Left lung (tissue), 10 donors: ENCODE data around the gene PCDH19. TPM values are rescaled to one million over a fixed set of nuclear protein-coding genes. Genes with fewer than 3 reads are reported as not detected.

ENCODE experiments used
- ATAC-seq: fragments of 200-7000 bp; cut with Tn5 transposase; one replicate; pipeline ENCODE4 v1.9.1; 2020; ENCODE audit warnings: moderate library complexity
- DNase-seq, 4 donors: peaks; one replicate each; pipeline ENCODE4 v3.0.0-alpha.2; 2013 to 2020
- H3K27ac ChIP-seq, 2 donors: fragments of 200-600 bp; sonication (generic) in 1 of 2; one replicate each; pipeline versions ENCODE4 v1.5.0 to v1.8.0; 2020 to 2021
- H3K27me3 ChIP-seq, 2 donors: fragments of 200-600 bp; sonication (generic) in 1 of 2; one replicate each; pipeline versions ENCODE4 v1.5.0 to v1.8.0; 2020 to 2021
- H3K36me3 ChIP-seq, 2 donors: fragments of 200-600 bp; sonication (generic) in 1 of 2; one replicate each; pipeline versions ENCODE4 v1.5.0 to v1.8.0; 2020 to 2021
- H3K4me1 ChIP-seq, 2 donors: fragments of 200-600 bp; one replicate each; pipeline ENCODE4 v1.8.0; 2021
- H3K4me3 ChIP-seq, 2 donors: fragments of 200-600 bp; sonication (generic) in 1 of 2; one replicate each; pipeline versions ENCODE4 v1.5.0 to v1.8.0; 2020 to 2021; ENCODE audit warnings: mild to moderate bottlenecking in 1 of 2
- H3K9me3 ChIP-seq, 2 donors: fragments of 200-600 bp; sonication (generic) in 1 of 2; one replicate each; pipeline versions ENCODE4 v1.5.0 to v1.8.0; 2020 to 2021
- CTCF ChIP-seq, 2 donors: fragments of 200-600 bp; sonication (generic) in 1 of 2; IDR thresholded peaks; one replicate each; pipeline versions ENCODE4 v1.5.0 to v1.8.0; 2021; ENCODE audit warnings: antibody characterized with exemption in 2 of 2
- intact Hi-C, 2 donors: fragments of 100-400 bp; cut with DNase I; formaldehyde crosslinking; loops; one replicate each; pipeline versions ENCODE4 v1.11.2 to v1.14.2; 2022
- polyA plus RNA-seq, 6 donors: library from polyadenylated mRNA; unstranded; fragments of 120-200 nt; gene quantifications; one replicate each; pipeline ENCODE4 v1.2.1, GENCODE V29; 2013; ENCODE audit not compliant: insufficient read length in 6 of 6
- total RNA-seq, 2 donors: library from RNA; stranded (reverse); fragmentation: NEBNext Ultra II Directional; extraction: Animal tissue kit (Norgen Biotek cat#: 25700); gene quantifications; one replicate each; pipeline ENCODE4 v1.2.1, GENCODE V29; 2021
- donor health status: DM: no; HTN: yes; CAD: no.
- donor health status: DM: no; HTN: no; CAD: no.

Gene PCDH19
- total and polyA plus RNA-seq, 8 donors: 0.24 to 2.4 (median 1.2) TPM

GRCh38 chrX:100263650-100264049 lies 146.4 kb downstream of the PCDH19 start:
- ATAC-seq (no peak), DNase-seq (no peak)
- Histone ChIP-seq H3K4me1 (no peaks in the 10 kb centered on the region), H3K4me3 (no peak overlapping the region), H3K27ac (no peak overlapping the region), H3K36me3 (no peaks in the 10 kb centered on the region), H3K9me3 (no peaks in the 10 kb centered on the region), H3K27me3 (no peaks in the 10 kb centered on the region)
- intact Hi-C loops: no loop called here
- no peak for TF ChIP-seq CTCF (IDR thresholded peaks at IDR 0.05)

DNA sequence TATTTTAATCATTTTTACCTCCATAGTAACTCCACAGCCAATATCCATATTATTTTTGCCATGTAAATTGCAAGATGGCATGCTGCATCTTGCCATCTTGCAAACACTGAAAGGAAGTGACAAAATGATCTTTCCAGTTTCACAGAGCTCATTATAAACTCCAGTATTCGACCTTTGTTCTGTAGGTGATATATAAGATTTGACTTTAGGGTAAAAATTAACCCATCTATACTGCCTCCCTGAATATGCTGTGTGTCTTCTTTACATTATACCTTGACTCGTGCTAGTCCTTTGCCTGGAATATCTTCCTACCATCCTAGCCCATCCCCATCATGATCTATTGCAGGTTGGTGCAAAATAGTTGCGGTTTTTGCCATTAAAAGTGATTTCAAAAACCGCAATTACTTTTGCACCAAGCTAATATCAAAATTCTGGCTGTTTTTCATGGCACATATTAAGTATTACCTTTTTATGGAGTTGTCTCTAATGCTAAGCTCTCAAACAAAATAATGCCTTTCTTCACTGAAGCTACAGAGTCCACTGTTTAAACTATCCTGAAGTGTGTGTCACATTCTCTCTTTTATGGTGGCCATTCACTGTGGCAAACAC lies 161.1 kb downstream of the PCDH19 start:
- no peak overlapping the region for H3K27ac ChIP-seq
- DNase-seq: no peak
- no peaks in the 10 kb centered on the region for H3K27me3 ChIP-seq
- intact Hi-C loops: no loop called here
- no peaks in the 10 kb centered on the region for H3K4me1 ChIP-seq
- no peaks in the 10 kb centered on the region for H3K9me3 ChIP-seq
- no peak for ATAC-seq
- H3K4me3 ChIP-seq: no peak overlapping the region
- no peaks in the 10 kb centered on the region for H3K36me3 ChIP-seq
- TF ChIP-seq CTCF (IDR thresholded peaks at IDR 0.05): no peak

GRCh38 chrX:100247826-100248225 lies 162.2 kb downstream of the PCDH19 start:
- H3K27me3 ChIP-seq: no peaks in the 10 kb centered on the region
- TF ChIP-seq CTCF (IDR thresholded peaks at IDR 0.05): no peak
- H3K9me3 ChIP-seq: no peaks in the 10 kb centered on the region
- intact Hi-C loops: no loop called here
- H3K36me3 ChIP-seq: no peaks in the 10 kb centered on the region
- no peak overlapping the region for H3K4me3 ChIP-seq
- DNase-seq: no peak
- no peak overlapping the region for H3K27ac ChIP-seq
- no peak for ATAC-seq
- H3K4me1 ChIP-seq: no peaks in the 10 kb centered on the region

GRCh38 chrX:100244681-100245080 lies 165.4 kb downstream of the PCDH19 start:
- no peaks in the 10 kb centered on the region for H3K9me3 ChIP-seq
- DNase-seq (no peak), ATAC-seq (no peak)
- no peak for TF ChIP-seq CTCF (IDR thresholded peaks at IDR 0.05)
- no peaks in the 10 kb centered on the region for H3K4me1 ChIP-seq
- intact Hi-C loops: no loop called here
- H3K27ac ChIP-seq: no peak overlapping the region
- H3K4me3 ChIP-seq: no peak overlapping the region
- no peaks in the 10 kb centered on the region for H3K36me3 ChIP-seq
- H3K27me3 ChIP-seq: no peaks in the 10 kb centered on the region

Other genes starting within 250 kb of the PCDH19 start
- not detected for gene TNMD, start 174.7 kb upstream of the PCDH19 start, total RNA-seq
- under 1 TPM in 3 of 6 donors, not detected in 3; 0.14 to 0.32 (median 0.30) TPM for gene TNMD, start 174.7 kb upstream of the PCDH19 start, polyA plus RNA-seq
- 10 to 100 TPM; 13.2 to 21.0 TPM for gene TSPAN6, start 226.5 kb upstream of the PCDH19 start, total RNA-seq
- 100 to 1,000 TPM in 5 of 6 donors, 10 to 100 TPM in 1; 94.8 to 117 (median 106) TPM for gene TSPAN6, start 226.5 kb upstream of the PCDH19 start, polyA plus RNA-seq
- 10 to 100 TPM; 25.1 to 25.9 TPM for gene SRPX2, start 233.9 kb upstream of the PCDH19 start, total RNA-seq
- 10 to 100 TPM; 28.8 to 39.0 (median 34.8) TPM for gene SRPX2, start 233.9 kb upstream of the PCDH19 start, polyA plus RNA-seq